HL-60 (cell line): Measurements from ENCODE around the gene HOMER1.

ENCODE experiments used
- DNase-seq, 2 experiments: peaks; one replicate each; pipeline ENCODE4 v3.0.0-alpha.2; 2010 to 2020; ENCODE audit warnings: low read depth in 1 of 2, low spot score in 1 of 2
- H3K27ac ChIP-seq: fragments of 250-450 bp; sonication (Bioruptor Pico); replicated peaks from 2 replicates; pipeline ENCODE4 v1.5.1; 2020; ENCODE audit warnings: mild to moderate bottlenecking, moderate library complexity
- H3K27me3 ChIP-seq: fragments of 250-450 bp; sonication (Bioruptor Pico); 2 replicates; pipeline ENCODE4 v1.5.1; 2021; ENCODE audit warnings: mild to moderate bottlenecking, moderate library complexity; ENCODE audit not compliant: insufficient read depth, poor library complexity, severe bottlenecking
- H3K4me3 ChIP-seq: replicated peaks from 2 replicates; pipeline ENCODE4 v1.5.1; 2011; ENCODE audit warnings: mild to moderate bottlenecking, control low read depth, low read length; ENCODE audit not compliant: insufficient read depth
- CTCF ChIP-seq: IDR thresholded peaks from one replicate; pipeline ENCODE4 v1.5.1; 2011; ENCODE audit warnings: low read length, control low read depth, inconsistent platforms; ENCODE audit not compliant: insufficient read depth
- GABPA ChIP-seq: IDR thresholded peaks from 2 replicates; pipeline ENCODE4 v1.6.1; 2012; ENCODE audit warnings: low read depth
- POLR2AphosphoS5 ChIP-seq: IDR thresholded peaks from 2 replicates; pipeline ENCODE4 v1.6.1; 2012; ENCODE audit warnings: low read depth
- REST ChIP-seq: IDR thresholded peaks from 2 replicates; pipeline ENCODE4 v1.6.1; 2012; ENCODE audit warnings: low read depth; ENCODE audit not compliant: insufficient replicate concordance
- SPI1 ChIP-seq: IDR thresholded peaks from 2 replicates; pipeline ENCODE4 v1.6.1; 2012; ENCODE audit warnings: low read depth, mild to moderate bottlenecking, borderline replicate concordance

The HOMER1 gene

DNA sequence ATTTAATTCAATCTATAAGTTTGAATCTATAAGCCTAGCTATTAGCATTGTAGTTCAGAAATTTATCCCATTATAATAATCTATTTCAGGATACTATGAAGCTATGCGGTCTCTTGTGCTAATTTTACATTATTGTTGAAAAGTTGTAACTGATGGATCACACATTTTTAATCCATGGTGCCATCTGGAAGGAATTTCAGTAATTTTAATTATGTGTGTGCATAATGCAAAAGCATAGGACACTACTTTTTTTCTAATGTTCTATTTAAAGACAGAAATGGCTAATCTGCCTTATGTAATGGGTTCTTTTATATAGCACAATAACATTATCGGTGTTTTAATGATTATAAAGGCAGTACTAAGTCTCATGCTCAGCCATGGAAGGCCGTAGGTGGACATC is 90.6 kb downstream of the HOMER1 start:
- no peak for DNase-seq
- Histone ChIP-seq H3K27ac (no peak overlapping the region), H3K27me3 (no peaks in the 10 kb centered on the region), H3K4me3 (no peak overlapping the region)
- TF ChIP-seq SPI1 (no peak), CTCF (no peak), REST (no peak), POLR2AphosphoS5 (no peak), GABPA (no peak)

DNA sequence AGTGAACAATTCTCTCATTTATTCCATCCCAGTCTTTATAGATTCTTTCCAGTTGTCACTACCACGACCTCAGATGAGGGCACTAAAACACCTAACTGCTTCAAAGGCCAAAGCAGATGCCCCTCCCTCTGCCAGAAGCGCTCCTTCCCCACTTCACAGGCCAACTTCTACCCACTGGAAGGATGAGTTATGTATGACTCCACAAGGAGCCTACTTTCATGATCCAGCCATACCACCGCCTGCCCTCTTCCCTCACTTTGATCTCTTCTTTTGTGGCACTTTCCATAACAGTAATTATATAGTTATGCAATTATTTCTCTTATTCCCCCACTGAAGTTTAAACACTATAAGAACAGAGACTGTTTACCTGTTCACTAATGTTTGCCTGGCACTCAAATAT is 93.7 kb downstream of the HOMER1 start:
- H3K4me3 ChIP-seq = no peak overlapping the region
- TF ChIP-seq GABPA (no peak), POLR2AphosphoS5 (no peak), REST (no peak), SPI1 (no peak), CTCF (no peak)
- no peak for DNase-seq
- H3K27me3 ChIP-seq = no peaks in the 10 kb centered on the region
- no peak overlapping the region for H3K27ac ChIP-seq

- Histone ChIP-seq H3K27me3 (no peaks in the 10 kb centered on the region), H3K4me3 (no peak overlapping the region), H3K27ac (no peak overlapping the region)
- DNase-seq = no peak
- TF ChIP-seq REST (no peak), POLR2AphosphoS5 (no peak), GABPA (no peak), SPI1 (no peak), CTCF (no peak)
Observed at GRCh38 chr5:79418276-79418675, 95.7 kb downstream of the HOMER1 start.
